ENCODE results near the gene SECTM1.
"Not testable (repeated sequence)": the region's sequence is repeated elsewhere in the genome, so short reads cannot be mapped to it uniquely, and the experiment has no call there.

Gene SECTM1

GRCh38 chr17:82369211-82369610, 35.6 kb upstream of the SECTM1 start:
- no peak for DNase-seq (ENCODE audit: low spot score)

- no peak for DNase-seq (ENCODE audit: low spot score)
Measured at GRCh38 chr17:82367724-82368524, 34.4 kb upstream of the SECTM1 start.

GRCh38 chr17:82366749-82367148, 33.2 kb upstream of the SECTM1 start:
- DNase-seq (ENCODE audit: low spot score), result no peak

- no peak for DNase-seq (ENCODE audit: low spot score)
Measured at GRCh38 chr17:82365606-82366295, 32.2 kb upstream of the SECTM1 start.

DNA sequence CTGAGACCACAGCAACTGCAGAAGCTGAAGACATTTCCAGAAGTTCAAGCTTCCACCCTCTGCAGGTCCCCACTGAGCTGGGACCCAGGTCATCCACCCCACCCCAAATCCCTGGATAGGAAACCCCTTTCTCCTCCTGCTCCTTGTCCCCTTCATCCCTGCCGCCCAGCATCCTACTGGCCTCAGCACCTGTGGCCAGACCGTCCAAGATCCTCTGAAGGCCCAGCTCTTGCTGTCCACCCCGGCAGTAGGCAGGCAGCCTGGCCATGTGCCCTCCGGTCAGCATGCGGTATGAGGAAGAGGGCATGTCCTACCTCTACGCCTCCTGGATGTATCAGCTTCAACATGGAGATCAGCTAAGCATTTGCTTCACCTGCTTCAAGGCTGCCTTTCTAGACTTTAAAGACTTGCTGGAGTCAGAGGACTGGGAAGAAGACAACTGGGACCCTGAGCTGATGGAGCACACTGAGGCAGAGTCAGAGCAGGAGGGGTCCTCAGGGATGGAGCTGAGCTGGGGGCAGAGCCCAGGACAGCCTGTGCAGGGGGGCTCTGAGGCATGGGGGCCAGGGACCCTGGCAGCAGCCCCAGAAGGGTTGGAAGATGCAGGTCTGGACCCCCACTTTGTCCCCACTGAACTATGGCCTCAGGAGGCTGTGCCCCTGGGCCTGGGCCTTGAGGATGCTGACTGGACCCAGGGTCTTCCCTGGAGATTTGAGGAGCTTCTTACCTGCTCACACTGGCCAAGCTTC, 28.5 kb upstream of the SECTM1 start:
- DNase-seq (ENCODE audit: low spot score), result no peak

- not testable (repeated sequence) for DNase-seq (ENCODE audit: low spot score)
Measured at GRCh38 chr17:82359451-82360074, 26.0 kb upstream of the SECTM1 start.

GRCh38 chr17:82358465-82359350, 25.1 kb upstream of the SECTM1 start, which contains the start of gene TEX19:
Gene TEX19, plus strand, starts transcription at chr17:82359247. Its CDS starts 2,904 bp downstream, at chr17:82362151.
- DNase-seq (ENCODE audit: low spot score), result no peak

DNA sequence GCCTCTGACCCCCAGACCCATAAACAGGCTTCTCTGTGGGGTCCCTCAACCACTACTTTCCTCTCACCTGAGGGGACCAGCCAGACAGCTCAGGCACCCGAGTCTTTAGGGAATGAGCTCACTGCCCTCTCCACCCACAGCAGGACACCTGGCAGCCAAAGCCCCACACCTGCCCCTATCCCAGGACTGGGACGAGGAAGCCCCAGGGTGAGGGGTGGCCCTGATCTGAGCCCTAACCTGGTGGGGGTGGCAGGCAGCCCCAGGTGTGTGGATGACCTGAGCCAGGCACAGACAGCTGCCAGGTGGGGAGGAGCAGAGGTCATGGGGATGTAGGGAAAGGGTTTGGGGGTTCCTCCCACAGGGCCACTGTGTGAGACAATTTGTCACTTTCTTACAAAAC, 23.8 kb upstream of the SECTM1 start:
- no peak for DNase-seq (ENCODE audit: low spot score)

GRCh38 chr17:82356845-82357355, 23.3 kb upstream of the SECTM1 start:
- DNase-seq (ENCODE audit: low spot score), result no peak

- no peak for DNase-seq (ENCODE audit: low spot score)
Measured at GRCh38 chr17:82355770-82356427, 22.3 kb upstream of the SECTM1 start.

DNA sequence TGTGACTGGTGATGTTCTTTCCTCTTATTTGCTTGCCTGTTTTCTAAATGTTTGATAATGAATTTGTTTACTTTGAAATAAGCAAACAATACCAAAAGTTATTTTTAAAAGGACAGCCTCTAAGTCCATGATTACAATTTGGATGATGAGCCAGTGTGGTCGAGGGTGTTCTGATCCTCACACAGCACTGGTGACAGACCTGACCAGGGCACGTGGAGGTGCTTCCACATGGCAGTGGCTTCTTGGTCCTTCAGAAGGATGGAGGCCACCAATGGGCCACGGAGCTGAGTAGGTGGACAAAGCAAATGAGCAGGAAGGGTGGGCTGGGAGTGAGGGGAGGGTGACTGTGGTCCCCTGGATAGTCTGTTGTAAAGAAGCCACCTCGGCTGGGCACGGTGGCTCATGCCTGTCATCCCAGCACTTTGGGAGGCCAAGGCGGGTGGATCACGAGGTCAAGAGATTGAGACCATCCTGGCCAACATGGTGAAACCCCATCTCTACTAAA, 21.3 kb upstream of the SECTM1 start:
- DNase-seq (ENCODE audit: low spot score), result no peak

GRCh38 chr17:82353484-82353883, 19.9 kb upstream of the SECTM1 start:
- no peak for DNase-seq (ENCODE audit: low spot score)

GRCh38 chr17:82351713-82352488, 18.3 kb upstream of the SECTM1 start:
- peak; percentile 90 for DNase-seq (ENCODE audit: low spot score)

- DNase-seq (ENCODE audit: low spot score), result no peak
Measured at GRCh38 chr17:82351254-82351712, 17.7 kb upstream of the SECTM1 start.

GRCh38 chr17:82350182-82351030, 16.8 kb upstream of the SECTM1 start:
- no peak for DNase-seq (ENCODE audit: low spot score)

GRCh38 chr17:82349287-82349701, 15.7 kb upstream of the SECTM1 start:
- peak; percentile 76 for DNase-seq (ENCODE audit: low spot score)

DNA sequence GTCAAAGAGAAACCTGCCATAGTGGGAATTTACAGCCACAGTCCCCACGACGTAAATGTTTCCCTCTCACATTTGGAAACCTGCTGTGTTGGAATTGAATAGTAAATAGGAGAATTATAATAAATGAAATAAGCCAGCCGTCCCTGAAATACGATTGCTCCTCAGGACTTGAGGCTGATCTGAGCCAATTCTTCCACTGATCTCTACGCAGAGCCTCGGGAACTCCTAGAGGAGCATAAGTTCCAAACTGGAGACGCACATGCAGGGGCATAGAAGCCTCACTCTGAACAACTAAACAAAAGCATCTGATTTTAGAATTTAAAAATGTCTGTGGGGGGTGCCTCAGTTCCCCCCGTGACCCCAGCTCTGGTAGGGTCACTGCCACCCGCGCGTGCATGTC, 15.3 kb upstream of the SECTM1 start:
- DNase-seq (ENCODE audit: low spot score), result no peak

- no peak for DNase-seq (ENCODE audit: low spot score)
Measured at GRCh38 chr17:82348434-82348833, 14.9 kb upstream of the SECTM1 start.
